CD4-positive, alpha-beta T cell treated with Interleukin-12 subunit alpha and Interleukin-12 subunit beta, for 1 hour (primary cell): ENCODE measurements around the gene ATP13A5.

Experiments used
- DNase-seq: peaks from one replicate; pipeline ENCODE4 v3.0.0-alpha.2; 2020

ATP13A5 gene, protein sequence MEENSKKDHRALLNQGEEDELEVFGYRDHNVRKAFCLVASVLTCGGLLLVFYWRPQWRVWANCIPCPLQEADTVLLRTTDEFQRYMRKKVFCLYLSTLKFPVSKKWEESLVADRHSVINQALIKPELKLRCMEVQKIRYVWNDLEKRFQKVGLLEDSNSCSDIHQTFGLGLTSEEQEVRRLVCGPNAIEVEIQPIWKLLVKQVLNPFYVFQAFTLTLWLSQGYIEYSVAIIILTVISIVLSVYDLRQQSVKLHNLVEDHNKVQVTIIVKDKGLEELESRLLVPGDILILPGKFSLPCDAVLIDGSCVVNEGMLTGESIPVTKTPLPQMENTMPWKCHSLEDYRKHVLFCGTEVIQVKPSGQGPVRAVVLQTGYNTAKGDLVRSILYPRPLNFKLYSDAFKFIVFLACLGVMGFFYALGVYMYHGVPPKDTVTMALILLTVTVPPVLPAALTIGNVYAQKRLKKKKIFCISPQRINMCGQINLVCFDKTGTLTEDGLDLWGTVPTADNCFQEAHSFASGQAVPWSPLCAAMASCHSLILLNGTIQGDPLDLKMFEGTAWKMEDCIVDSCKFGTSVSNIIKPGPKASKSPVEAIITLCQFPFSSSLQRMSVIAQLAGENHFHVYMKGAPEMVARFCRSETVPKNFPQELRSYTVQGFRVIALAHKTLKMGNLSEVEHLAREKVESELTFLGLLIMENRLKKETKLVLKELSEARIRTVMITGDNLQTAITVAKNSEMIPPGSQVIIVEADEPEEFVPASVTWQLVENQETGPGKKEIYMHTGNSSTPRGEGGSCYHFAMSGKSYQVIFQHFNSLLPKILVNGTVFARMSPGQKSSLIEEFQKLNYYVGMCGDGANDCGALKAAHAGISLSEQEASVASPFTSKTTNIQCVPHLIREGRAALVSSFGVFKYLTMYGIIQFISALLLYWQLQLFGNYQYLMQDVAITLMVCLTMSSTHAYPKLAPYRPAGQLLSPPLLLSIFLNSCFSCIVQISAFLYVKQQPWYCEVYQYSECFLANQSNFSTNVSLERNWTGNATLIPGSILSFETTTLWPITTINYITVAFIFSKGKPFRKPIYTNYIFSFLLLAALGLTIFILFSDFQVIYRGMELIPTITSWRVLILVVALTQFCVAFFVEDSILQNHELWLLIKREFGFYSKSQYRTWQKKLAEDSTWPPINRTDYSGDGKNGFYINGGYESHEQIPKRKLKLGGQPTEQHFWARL

DNA sequence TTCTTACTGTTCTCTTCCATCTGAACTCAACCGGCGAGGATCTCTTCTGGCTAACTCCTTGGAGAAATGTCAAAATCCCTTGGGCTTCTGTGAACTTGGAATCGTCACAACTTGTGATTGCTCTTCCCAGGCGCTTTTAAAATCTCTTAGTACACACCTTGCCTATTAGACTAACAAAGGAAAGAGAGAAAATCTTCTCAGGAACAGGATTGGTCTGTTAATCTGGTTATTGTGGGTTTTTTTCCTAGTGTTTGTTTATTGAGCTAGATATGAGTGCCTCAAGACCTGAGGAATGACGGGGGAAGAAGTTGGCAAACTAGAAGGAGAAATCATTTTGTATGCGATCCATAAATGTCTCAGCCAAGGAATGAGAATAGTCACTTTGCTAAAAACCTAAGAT is at the start of gene ATP13A5:
Gene ATP13A5 (minus strand): TSS at position 48 of the 400 bp plus-strand sequence. CDS start 28 bp downstream, at position 20.
- no peak for DNase-seq

- DNase-seq, result no peak
These were observed 40.2 kb upstream of the ATP13A5 start for GRCh38 chr3:193418576-193419373.

- DNase-seq, result no peak
These were observed 38.1 kb upstream of the ATP13A5 start for GRCh38 chr3:193416629-193417028.

DNA sequence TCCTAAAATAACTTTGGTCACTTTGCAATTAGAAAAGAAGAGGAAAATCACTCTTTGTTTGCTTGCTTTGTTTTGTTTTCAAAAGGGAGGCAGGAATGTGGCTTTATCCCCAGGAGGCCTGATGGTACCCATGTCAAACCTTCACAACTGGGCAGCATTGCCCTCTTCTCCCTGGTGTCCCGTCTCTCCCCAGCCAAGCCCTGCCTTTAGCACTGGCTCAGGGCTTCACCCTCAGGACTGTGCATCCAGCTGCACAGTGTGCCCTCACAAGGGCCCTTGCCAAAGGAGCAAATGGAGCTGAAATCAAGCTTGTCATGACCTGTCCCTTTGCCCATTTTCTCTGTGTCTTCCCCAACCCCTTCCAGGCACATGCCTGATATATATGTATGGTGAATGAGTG is 29.1 kb upstream of the ATP13A5 start:
- no peak for DNase-seq

DNA sequence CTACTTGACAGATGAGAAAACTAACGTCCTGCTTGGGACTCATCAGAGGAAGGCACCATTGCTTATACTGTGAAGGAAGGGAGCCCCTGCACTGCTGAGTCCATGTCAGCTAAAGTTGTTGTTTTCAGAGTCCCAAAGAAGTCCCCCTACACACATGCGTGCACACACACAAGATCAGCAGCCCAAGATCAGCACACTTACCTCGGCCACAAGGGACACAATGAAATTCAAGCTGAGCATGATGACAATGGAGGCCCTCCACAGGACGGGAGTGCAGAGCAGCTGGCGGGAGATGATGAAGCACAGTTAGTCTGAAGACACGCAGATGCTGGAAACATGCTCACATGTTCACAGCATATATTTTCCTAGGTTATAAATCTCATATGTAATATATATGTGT is 28.6 kb upstream of the ATP13A5 start:
- no peak for DNase-seq

DNA sequence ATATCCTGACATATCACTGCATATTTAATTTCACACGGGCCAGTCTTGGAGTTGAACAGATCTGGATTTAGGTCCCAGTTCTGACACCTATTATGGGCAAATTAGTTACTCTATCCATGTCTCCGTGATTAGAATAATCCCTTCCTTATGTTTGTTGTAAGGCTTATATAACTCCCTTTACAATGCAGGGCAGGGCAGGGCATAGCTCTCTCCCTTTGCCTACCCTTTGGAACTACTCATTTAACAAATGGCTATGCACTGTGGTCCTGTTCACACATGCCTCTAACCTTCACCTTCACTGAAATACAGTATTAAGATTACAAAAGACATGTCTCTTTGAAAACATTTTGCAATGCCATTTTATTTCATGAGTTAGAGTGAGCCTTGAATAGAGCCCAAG is 24.8 kb upstream of the ATP13A5 start:
- DNase-seq, result no peak

DNA sequence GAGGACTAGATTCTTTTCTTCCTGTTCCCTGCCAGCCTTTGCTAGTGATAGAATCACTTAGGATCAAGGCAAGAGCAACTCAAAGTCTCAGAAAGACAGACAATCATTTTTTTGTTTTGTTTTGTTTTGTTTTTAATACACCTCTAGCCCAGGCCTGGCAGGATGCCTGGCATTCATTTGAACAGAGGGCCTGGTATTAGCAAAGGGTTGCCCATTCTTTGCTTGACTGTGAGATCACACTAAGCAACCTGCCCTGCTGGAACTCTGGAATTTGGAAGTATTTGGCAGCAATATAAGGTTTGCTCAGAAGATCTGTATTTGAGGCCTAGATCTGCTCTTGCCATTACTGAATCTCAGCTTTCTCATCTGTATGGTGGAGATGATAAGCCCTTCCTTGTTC is 21.8 kb upstream of the ATP13A5 start:
- no peak for DNase-seq

DNA sequence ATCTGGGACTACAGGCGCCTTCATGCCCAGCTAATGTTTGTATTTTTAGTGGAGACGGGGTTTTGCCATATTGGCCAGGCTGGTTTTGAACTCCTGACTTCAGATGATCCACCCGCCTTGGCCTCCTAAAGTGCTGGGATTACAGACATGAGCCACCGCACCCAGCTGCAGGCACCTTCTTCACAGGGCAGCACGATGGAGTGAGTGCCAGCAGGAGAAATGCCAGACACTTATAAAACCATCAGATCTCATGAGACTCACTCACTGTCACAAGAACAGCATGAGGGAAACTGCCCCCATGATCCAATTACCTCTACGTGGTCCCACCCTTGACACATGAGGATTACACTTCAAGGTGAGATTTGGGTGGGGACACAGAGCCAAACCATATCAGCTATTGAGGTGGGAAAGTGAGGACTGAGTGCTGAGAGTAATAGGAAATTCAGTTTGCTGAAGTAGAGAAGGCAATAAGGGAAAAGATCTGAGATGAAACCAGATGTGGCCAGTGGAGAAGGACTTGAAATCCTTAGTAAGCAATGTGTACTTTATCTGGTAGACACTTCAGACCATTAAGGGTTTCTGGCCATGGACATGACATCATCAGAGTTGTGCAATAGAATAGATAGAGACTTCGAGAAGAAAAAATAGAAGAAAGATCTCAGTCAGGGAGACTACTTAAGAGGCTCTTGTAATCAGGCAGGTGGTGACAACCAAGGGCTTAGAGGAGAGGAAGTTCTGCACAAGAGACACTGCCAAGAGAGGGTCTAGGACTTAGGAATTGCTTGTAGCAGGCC is 18.1 kb upstream of the ATP13A5 start:
- DNase-seq, result no peak

- no peak for DNase-seq
These were observed 13.3 kb upstream of the ATP13A5 start for GRCh38 chr3:193391902-193392301.

GRCh38 chr3:193389335-193389734 is 10.8 kb upstream of the ATP13A5 start:
- DNase-seq, result no peak

GRCh38 chr3:193388361-193388760 is 9.8 kb upstream of the ATP13A5 start:
- DNase-seq, result no peak

GRCh38 chr3:193387596-193387995 is 9.0 kb upstream of the ATP13A5 start:
- DNase-seq, result no peak

DNA sequence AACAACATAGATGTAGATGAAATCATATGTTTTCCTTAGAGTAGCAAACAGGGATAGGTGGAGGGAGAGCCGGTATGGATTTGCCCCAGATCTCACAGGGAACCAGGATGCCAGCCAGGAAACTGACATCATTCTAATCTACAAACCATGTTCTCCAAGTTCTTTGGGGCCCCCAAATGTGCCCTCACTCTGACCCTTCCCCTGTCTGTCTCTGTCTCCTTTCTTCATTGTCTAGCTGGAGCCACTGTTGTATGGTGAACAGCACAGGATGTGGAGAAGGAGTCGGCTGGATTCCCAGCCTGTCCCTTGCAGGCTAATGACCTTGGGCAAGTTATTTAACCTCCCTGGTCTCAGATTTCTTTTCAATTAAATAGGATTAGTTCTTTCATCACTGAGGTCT is 962 bp downstream of the ATP13A5 start:
- no peak for DNase-seq

DNA sequence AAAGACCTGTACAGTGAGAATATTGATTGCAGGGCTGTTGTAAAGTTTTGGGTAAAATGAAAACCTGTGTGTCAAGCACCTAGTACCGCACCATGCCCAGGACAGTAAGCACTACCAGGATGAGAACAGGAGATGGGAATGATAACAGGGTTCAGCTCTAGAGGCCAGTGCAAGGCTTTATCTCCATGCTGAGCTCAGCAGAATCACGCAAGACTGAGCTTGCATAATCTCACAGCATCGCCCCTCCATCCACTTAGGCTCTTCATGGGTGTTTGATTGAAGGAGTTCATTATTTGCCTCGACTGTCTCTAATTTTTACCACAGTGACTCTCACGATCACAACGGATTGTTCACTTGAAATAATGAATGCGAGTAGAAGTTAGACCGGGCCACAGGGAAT is 2.9 kb downstream of the ATP13A5 start:
- no peak for DNase-seq

GRCh38 chr3:193372783-193373182 is 5.8 kb downstream of the ATP13A5 start:
- DNase-seq, result no peak

GRCh38 chr3:193367868-193368267 is 10.7 kb downstream of the ATP13A5 start:
- DNase-seq, result no peak

DNA sequence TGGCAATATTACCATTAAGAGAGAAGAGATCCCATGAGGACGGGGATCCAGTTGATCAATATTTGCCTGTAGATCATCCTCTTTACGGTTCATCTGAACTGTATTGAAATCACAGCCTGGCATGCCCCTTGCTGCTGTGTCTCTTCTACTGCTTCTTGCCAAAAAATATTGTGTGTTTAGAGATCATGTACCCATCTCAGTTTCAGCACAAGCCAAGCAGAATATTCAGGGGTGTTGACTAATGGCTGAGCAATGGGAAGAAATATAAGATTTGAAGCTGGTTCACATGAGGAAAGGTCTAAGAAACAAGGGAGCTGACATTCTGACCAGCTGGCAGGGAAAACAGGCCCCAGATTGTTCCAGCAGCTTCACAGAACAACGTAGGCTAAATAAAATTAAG is 21.3 kb downstream of the ATP13A5 start:
- DNase-seq, result no peak

DNA sequence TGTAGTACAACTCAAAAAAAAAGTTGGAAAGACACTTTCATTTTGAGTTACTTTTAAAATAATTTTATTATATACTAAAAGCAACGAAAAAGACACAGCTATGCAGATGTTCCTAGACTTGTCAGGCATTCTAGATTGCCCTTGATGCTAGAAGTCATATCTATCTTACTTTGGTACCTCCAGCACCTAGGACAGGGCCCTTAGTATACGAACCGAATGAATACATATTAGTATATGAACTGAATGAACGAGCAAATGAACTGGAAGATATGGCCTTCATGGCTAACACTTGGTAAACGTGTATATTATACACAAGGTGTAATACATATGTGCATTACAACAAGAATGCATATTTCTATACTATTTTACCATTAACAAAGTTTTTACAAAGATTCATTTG is 24.1 kb downstream of the ATP13A5 start:
- no peak for DNase-seq

GRCh38 chr3:193350744-193351143 is 27.8 kb downstream of the ATP13A5 start:
- DNase-seq, result no peak

DNA sequence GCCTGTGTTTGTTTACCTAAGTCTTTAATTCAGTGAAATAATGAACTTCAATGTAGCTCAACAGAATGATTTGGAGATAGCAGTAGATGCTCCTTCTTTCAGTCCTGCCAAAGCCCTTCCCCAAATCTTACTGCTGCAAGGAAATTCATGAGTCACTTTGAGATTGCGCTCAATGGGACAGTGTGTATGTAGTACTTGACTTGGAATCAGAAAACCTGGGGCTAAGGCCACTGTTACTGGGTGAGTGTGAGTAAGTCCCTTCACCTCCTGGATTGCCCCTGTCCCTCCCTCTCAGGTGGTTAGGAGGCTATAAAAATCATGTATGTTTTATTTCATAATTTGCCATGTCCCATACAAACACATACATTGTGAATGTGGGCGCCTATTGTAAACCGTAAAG is 29.9 kb downstream of the ATP13A5 start:
- DNase-seq, result no peak
